PC-9 (cell line): ENCODE measurements around the gene NRSN2. TPM values are rescaled to one million over a fixed set of nuclear protein-coding genes. Genes with fewer than 3 reads are reported as not detected.

Experiments used
- BruUV-seq: library from RNA; stranded (reverse); fragments of 400-500 nt; replicated peaks from 2 replicates; lab custom pipeline; 2021; lab: Mats Ljungman, UMichigan
- CTCF ChIA-PET: fragments of 300-600 bp; sonication (Branson Sonifier 250); formaldehyde crosslinking; loops from one replicate; lab custom pipeline; 2022; ENCODE audit warnings: antibody characterized with exemption; lab: Charles Lee
- POLR2A ChIA-PET: fragments of 300-600 bp; sonication (Branson Sonifier 250); formaldehyde crosslinking; loops from one replicate; lab custom pipeline; 2022; ENCODE audit warnings: antibody characterized with exemption; ENCODE audit not compliant: unreplicated experiment; lab: Charles Lee
- DNase-seq, 2 experiments: peaks; one replicate each; pipeline versions ENCODE4 v3.0.0 to v3.0.0-alpha.2; 2015 to 2022; ENCODE audit warnings: mixed read lengths in 1 of 2
- H2AFZ ChIP-seq: fragments of 200-600 bp; sonication (generic); 2 replicates; pipeline ENCODE4 v1.8.1; 2017; ENCODE audit warnings: antibody characterized with exemption
- H3F3A ChIP-seq: fragments of 200-600 bp; sonication (generic); 2 replicates; pipeline ENCODE4 v1.8.1; 2017; ENCODE audit warnings: antibody characterized with exemption, mild to moderate bottlenecking, low read depth; ENCODE audit not compliant: insufficient read depth
- H3K27ac ChIP-seq: fragments of 200-600 bp; sonication (generic); 2 replicates; pipeline ENCODE4 v1.6.1; 2016; ENCODE audit warnings: mixed run types
- H3K27me3 ChIP-seq: fragments of 200-600 bp; sonication (generic); 2 replicates; pipeline ENCODE4 v1.6.1; 2016; ENCODE audit warnings: low read depth, mixed run types; ENCODE audit not compliant: insufficient read depth
- H3K36me3 ChIP-seq: fragments of 200-600 bp; sonication (generic); 2 replicates; pipeline ENCODE4 v1.6.1; 2016; ENCODE audit warnings: low read depth, mixed run types
- H3K4me1 ChIP-seq: fragments of 200-600 bp; sonication (generic); replicated peaks from 2 replicates; pipeline ENCODE4 v1.6.1; 2016; ENCODE audit warnings: mixed run types; ENCODE audit not compliant: insufficient read depth
- H3K4me2 ChIP-seq: fragments of 200-600 bp; sonication (generic); 2 replicates; pipeline ENCODE4 v1.6.1; 2017; ENCODE audit warnings: mixed run types
- H3K4me3 ChIP-seq: fragments of 200-600 bp; sonication (generic); 2 replicates; pipeline ENCODE4 v1.6.1; 2016; ENCODE audit warnings: mixed run types
- H3K79me2 ChIP-seq: fragments of 200-600 bp; sonication (generic); 2 replicates; pipeline ENCODE4 v1.6.1; 2017; ENCODE audit warnings: low read depth, mixed run types
- H3K9me2 ChIP-seq: fragments of 200-600 bp; sonication (generic); 2 replicates; pipeline ENCODE4 v1.8.1; 2017; ENCODE audit warnings: mild to moderate bottlenecking; ENCODE audit not compliant: insufficient read depth
- H3K9me3 ChIP-seq: fragments of 200-600 bp; sonication (generic); 2 replicates; pipeline ENCODE4 v1.8.1; 2016; ENCODE audit warnings: low read depth; ENCODE audit not compliant: insufficient read depth
- H4K20me1 ChIP-seq: fragments of 200-600 bp; sonication (generic); 2 replicates; pipeline ENCODE4 v1.8.1; 2017; ENCODE audit not compliant: insufficient read depth
- EZH2 ChIP-seq: fragments of 200-600 bp; sonication (generic); IDR thresholded peaks from 2 replicates; pipeline ENCODE4 v1.8.0; 2017; ENCODE audit warnings: antibody characterized with exemption, low read depth
- intact Hi-C: fragments of 100-400 bp; cut with micrococcal nuclease; formaldehyde crosslinking; loops from one replicate; pipeline ENCODE4 v1.10.0; 2022; ENCODE audit not compliant: unreplicated experiment
- total RNA-seq: library from RNA; stranded (reverse); gene quantifications from 2 replicates; pipeline ENCODE4 v1.2.3, GENCODE V29; 2021
- TF ChIP-seq, protein P1 (sequence below): fragments of 200-600 bp; sonication (generic); conservative IDR thresholded peaks from 2 replicates; pipeline ENCODE4 v1.6.1; 2017; ENCODE audit warnings: mixed run types, antibody characterized with exemption, mild to moderate bottlenecking, moderate library complexity

The NRSN2 gene
- total RNA-seq, 1 experiment from 2014 or later = 15.0 TPM

DNA sequence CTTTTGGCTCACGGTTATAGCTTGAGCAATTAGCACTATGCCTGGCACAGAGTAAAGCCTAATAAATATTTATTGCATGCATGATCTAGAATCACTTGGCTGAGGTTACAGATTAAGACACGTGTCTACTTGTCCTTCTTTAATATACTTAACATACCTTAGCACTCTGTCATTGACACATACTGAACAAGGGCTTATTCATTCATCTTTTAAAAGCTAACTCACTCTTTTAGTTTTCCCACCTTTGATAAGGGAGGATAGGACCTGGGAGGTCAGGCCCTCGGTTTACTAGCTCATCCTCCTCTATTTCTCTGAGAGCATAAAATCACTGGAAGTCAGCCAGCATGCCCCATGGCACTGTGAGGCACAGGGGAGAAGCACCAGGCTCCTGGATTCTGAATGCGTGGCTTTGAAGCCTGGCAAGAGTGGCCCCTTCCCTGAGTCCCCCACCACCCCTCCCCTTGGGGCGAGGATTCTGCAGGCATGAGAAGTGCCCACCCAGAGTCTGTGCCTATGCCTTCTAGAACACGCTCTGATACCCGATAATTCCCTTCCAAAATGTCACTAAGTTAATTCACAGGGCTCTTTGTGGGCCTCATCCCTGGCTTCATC lies 38.4 kb upstream of the NRSN2 start:
- H3K27me3 ChIP-seq = no peaks in the 10 kb centered on the region
- H3K4me1 ChIP-seq = peaks cover 4% of the 10 kb centered on the region
- no peak overlapping the region for H3K4me2 ChIP-seq
- H3K27ac ChIP-seq = no peak overlapping the region
- ChIA-PET CTCF (interaction anchor here (0.6 kb wide), 1 partner anchor 11 kb away, joined by 5 read pairs; no protein-coding TSS in a partner anchor), POLR2A (no interaction called here)
- H3K79me2 ChIP-seq = no peaks in the 10 kb centered on the region
- H3K36me3 ChIP-seq = no peaks in the 10 kb centered on the region
- DNase-seq = no peak
- H2AFZ ChIP-seq = no peak overlapping the region
- no peaks in the 10 kb centered on the region for H3K9me2 ChIP-seq
- H4K20me1 ChIP-seq = no peaks in the 10 kb centered on the region
- no peak overlapping the region for H3K4me3 ChIP-seq
- BruUV-seq = no TSS peak
- H3K9me3 ChIP-seq = no peaks in the 10 kb centered on the region
- no peak for TF ChIP-seq EZH2
- TF ChIP-seq, protein P1, sequence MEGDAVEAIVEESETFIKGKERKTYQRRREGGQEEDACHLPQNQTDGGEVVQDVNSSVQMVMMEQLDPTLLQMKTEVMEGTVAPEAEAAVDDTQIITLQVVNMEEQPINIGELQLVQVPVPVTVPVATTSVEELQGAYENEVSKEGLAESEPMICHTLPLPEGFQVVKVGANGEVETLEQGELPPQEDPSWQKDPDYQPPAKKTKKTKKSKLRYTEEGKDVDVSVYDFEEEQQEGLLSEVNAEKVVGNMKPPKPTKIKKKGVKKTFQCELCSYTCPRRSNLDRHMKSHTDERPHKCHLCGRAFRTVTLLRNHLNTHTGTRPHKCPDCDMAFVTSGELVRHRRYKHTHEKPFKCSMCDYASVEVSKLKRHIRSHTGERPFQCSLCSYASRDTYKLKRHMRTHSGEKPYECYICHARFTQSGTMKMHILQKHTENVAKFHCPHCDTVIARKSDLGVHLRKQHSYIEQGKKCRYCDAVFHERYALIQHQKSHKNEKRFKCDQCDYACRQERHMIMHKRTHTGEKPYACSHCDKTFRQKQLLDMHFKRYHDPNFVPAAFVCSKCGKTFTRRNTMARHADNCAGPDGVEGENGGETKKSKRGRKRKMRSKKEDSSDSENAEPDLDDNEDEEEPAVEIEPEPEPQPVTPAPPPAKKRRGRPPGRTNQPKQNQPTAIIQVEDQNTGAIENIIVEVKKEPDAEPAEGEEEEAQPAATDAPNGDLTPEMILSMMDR = no peak
- H3F3A ChIP-seq = peaks cover 6% of the 10 kb centered on the region; the same call in 1 of the 2 replicates
- intact Hi-C loops = no loop called here

DNA sequence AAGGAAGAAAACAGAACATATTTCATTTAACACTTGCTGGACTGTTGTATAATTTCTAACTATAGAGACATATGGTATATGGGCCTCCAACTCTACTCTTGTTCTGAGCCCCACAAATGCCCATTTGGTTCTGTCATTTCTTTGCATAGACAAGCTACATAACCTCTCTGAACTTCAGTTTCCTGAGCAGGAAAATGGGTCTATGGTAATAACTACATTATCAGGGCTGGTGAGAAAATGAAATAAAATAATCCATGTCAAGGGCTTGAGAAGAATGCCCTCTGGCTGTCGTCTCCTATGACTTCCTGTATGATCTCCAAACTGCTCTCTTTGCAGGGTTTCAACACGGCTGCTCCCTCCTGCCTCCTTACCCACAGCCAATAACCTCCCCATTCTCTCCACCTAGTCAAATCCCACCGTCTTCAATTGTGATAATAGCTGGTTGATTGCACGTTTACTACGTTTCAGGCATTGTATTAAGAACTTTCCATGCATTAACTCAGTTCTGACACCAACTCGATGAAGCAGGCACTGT lies 37.5 kb upstream of the NRSN2 start:
- DNase-seq = no peak
- H2AFZ ChIP-seq = no peak overlapping the region
- H3K9me2 ChIP-seq = no peaks in the 10 kb centered on the region
- H3K79me2 ChIP-seq = no peaks in the 10 kb centered on the region
- peaks cover 12% of the 10 kb centered on the region for H3K4me1 ChIP-seq
- BruUV-seq = no TSS peak
- H3K9me3 ChIP-seq = no peaks in the 10 kb centered on the region
- POLR2A ChIA-PET = no interaction called here
- no peaks in the 10 kb centered on the region for H4K20me1 ChIP-seq
- TF ChIP-seq EZH2 = no peak
- TF ChIP-seq, protein P1 = no peak
- no peaks in the 10 kb centered on the region for H3K36me3 ChIP-seq
- peaks cover 6% of the 10 kb centered on the region; the same call in 1 of the 2 replicates for H3F3A ChIP-seq
- intact Hi-C loops = no loop called here
- H3K27me3 ChIP-seq = no peaks in the 10 kb centered on the region
- H3K27ac ChIP-seq = no peak overlapping the region
- no peak overlapping the region for H3K4me3 ChIP-seq
- no peak overlapping the region for H3K4me2 ChIP-seq
- CTCF ChIA-PET = no interaction called here

DNA sequence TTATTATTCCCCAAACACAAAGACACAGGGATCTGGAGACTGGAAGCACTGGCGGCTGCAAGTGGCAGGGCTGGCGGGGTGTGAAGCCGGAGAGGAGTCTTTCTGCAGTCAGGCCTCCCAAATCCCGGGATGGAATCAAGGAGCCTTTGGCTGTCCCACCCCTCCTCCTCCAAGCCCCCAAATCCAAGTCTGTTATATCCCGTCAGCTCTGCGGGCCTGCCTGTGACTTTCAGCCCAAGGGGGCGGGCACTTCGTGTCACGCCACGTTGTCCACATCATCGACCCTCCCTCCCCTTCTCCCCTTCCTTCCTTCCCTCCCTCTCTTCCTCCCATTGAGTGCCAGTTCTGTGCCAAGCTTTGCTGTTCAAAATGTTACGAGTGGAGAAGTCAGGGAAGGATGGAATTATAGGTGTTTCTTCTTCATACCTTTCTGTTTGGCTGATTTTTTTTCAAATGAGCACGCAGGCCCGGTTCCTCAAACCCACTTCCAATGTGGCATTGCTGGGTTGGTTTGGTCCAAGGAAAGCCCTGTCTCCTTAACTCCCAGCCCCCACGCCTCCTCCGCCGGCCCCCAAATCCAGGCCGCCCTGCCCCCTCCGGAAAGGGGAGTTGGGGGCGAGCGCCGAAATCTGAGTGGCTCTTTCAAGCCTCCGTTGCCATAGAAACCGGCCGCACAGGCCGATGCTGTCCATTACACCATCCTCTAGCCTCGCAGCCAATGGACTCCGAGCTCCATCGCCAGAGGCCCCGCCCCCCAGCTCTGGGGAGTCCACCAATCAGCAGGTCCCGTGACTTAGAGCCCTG lies 36.9 kb upstream of the NRSN2 start:
- Histone ChIP-seq H3K27me3 (no peaks in the 10 kb centered on the region), H3K9me3 (no peaks in the 10 kb centered on the region), H3K4me1 (peaks cover 14% of the 10 kb centered on the region), H3K36me3 (no peaks in the 10 kb centered on the region), H3K4me2 (no peak overlapping the region), H3F3A (peaks cover 6% of the 10 kb centered on the region; the same call in 1 of the 2 replicates), H4K20me1 (no peaks in the 10 kb centered on the region), H3K27ac (no peak overlapping the region), H3K79me2 (no peaks in the 10 kb centered on the region), H3K9me2 (no peaks in the 10 kb centered on the region), H3K4me3 (no peak overlapping the region), H2AFZ (no peak overlapping the region)
- BruUV-seq = no TSS peak
- intact Hi-C loops = no loop called here
- no peak for DNase-seq
- no peak for TF ChIP-seq EZH2
- TF ChIP-seq, protein P1 = no peak
- ChIA-PET CTCF (no interaction called here), POLR2A (no interaction called here)
